Ecto neural progenitor cell (in vitro differentiated cells): ENCODE data around the gene LSM7.
"Not testable (repeated sequence)": the region's sequence is repeated elsewhere in the genome, so short reads cannot be mapped to it uniquely, and the experiment has no call there.

ENCODE experiments used
- DNase-seq: peaks from one replicate; pipeline ENCODE4 v3.0.0-alpha.2; 2018; ENCODE audit warnings: low spot score

The LSM7 gene

DNA sequence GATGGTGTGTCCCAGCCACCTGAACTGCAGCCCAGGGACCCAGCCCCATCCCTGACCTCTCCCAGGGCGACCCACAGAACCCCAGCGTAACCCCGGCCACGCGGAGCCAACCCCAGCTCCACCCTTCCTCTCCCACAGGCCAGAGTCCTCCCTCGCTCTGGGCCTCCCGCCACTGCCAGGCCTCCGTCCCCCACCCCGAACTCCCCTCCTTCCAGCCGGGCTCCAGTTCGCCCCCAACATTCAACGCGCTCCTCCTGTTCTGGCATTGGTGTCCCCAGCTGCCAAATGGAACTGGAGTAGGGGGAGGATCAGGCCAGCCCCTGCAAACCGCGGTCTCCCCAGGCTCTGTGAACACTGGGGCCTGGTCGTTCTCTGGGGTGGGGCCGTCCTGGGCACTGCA lies 27.9 kb downstream of the LSM7 start:
- no peak for DNase-seq

DNA sequence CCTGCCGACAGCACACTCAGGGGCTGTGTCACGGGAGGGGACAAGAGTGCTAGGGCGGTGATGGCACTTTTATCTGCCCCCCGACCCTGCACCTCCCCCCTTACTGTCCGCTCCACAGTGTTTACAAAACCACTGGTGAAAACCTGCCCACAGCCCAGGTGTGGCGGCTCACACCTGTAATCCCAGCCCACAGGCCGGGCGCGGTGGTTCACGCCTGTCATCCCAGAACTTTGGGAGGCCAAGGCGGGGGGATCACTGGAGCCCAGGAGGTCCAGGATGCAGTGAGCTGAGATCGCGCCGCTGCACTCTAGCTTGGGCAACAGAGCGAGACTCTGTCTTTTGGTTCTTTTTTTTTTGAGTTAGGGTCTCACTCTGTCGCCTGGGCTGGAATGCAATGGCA lies 32.2 kb downstream of the LSM7 start:
- DNase-seq = no peak

DNA sequence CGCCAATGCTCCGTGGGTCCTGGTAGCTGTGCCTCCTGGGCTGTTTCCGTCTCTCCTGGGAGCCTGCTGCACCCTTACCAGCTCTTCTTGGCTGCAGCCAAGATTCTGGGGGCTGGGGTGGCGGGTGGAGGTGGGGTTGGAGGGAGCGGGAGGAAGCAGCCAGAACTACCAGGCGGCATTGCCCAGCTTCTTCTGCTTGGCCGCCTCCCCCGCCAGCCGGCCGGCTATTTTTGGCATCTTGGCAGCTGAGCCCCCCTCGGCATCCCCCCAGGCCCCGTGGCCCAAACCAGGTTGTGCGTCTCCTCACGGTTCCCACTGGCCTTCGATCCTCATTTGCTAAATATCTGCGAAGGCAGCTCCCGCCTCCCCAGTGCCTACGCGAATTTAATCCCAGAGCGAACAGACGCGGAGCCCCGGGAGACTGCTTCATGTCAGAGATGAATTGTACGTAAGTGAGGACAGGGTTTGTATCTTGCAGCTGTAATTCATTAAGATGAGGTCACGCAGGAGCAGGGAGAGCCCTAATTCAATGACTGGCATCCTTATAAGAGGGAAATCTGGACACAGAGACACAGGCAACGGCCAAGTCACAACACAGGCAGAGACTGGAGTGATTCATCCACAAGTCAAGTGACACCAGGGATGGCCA lies 33.6 kb downstream of the LSM7 start:
- no peak for DNase-seq

DNA sequence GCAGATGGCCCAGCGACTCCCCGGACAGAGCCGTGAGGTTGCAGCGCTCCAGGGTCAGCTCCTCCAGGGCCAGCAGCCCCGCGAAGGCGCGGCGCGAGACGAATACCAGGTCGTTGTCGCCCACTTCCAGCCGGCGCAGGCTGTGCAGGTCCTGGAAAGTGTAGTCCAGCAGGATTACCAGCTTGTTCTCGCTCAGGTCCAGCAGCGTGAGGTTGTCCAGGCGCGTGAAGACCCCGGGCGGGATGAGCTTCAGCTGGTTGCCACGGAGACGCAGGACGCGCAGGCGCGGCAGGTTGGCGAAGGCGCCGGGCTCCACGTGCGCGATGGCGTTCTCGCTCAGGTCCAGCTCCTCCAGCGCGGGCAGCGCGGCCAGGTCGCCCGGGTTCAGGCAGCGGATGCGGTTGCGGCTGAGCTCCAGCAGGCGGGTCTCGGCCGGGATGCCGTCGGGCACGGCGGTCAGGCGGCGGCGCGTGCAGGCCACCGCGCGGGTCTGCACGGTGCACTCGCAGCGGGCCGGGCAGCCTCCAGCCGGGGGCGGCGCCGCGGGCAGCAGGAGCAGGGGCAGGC lies 37.1 kb downstream of the LSM7 start:
- DNase-seq = peak; percentile 89

DNA sequence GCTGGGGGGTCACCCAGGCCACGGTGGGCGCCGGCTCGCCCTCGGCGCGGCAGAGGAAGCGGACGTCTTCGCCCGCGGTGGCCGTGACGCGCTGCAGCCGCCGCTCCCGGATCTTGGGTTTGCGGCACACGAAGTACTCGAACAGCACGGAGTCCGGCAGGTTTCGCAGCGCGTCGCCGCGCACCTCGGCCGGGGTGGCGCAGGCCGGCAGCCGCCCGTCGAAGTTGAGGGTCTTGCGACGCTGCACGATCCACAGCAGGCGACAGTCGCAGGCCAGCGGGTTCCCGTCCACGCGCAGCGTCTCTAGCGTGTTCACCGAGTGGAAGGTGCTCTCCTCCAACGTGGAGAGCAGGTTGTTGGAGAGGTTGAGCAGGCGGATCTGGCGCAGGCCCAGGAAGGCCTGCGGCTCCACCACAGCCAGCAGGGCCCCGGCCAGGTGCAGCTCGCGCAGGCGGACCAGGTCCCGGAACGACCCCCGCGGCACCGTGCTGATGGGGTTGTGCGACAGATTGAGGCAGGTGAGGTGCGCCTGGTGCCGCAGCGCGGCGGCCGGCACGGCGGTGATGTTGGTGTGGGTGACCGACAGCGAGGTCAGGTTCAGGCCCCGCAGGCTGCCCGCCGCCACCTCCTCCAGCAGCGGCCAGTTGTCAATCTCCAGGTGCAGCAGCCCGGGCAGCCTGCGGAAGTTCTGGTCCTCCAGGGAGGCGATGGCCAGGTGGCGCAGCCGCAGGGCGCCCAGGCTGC lies 37.8 kb downstream of the LSM7 start:
- no peak for DNase-seq

DNA sequence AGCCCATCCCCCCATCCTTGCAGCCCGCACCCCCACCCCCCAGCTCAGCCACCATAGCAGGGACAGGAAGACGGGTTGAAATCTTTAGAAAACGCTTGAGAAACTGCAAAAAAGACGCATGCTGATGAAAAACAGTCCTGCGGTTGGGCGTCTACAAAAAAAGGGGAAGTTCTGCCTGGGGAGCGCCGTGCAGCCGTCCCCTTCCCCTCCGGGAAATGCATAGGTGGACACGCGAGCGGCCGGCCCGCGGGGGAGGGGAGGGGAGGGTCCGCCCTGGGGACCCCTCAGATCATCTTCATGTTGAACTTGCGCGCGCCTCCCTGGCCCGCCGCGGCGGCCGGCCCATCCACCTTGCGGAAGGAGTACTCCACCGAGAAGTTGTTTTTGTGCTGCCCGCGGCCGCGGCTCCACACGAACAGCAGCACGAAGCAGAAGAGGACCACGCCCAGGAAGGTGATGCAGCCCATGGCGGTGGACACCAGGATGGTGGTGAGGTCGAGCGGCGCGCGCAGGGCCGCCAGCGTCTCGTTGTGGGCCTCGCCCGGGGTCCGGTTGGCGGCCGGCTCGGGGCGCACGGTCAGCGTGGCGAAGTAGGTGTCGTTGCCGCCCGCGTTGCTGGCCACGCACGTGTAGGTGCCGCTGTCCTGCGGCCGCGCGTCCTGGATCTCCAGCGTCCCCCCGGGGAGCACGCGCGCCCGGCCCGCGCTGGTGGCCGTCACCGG lies 38.5 kb downstream of the LSM7 start:
- DNase-seq = no peak

DNA sequence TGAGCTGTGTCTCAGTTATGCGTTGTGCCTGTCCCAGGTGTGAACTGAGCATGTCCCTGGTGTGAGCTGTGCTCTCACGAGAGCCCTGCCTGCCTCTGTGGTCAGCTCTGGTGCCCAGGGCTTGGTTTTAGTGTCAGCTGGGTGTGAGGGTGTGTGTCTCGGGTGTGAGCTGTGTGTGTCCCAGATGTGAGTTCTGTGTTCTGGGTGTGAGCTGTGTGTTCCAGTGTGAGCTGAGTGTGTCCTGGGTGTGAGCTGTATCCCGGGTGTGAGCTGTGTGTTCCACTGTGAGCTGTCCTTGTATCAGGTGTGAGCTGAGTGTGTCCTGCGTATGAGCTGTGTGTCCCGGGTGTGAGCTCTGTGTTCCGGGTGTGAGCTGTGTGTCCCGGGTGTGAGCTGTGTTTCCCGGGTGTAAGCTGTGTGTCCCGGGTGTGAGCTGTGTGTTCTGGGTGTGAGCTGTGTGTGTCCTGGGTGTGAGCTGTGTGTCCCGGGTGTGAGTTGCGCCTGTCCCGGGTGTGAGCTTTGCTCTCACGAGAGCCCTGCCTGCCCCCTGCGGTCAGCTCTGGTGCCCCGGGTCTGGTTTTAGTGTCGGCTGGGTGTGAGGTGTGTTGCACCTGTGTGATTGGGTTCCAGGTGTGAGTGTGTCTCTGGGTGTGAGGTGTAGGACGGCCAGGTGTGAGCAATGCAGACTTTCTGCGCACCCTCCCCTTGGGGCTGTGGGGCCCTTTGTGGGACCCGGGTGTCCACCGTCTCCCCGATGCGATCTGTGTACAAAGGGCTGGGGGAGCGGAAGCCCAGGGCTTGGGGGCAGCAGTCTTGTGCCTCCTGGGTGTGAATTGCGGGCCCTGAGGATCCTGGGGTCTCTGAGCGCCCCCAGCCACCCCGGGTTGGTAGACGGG lies 39.3 kb downstream of the LSM7 start:
- no peak for DNase-seq

DNA sequence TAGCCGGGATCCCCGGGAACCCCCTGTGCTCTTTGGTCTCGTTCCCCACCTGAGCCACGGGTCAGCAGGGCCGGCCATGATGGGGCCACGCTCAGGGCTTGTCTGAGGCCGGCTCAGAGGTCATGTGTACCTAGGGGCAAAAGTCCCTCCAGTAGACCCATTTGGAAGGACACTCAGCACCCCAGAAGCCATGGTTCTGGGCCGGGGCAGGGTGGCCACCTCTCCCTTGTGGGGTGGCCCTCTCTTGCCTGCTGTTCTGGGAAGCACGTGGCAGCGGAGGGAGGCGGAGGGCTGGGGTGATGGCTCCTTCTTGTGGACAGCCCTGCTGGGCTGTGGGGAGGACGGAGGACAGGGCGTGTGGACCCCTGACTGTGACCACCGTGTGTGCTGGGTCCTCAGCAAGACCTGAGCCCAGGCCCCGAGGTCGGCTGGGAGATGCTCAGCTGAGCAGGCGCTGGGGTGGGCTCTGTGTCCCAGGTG lies 40.0 kb downstream of the LSM7 start:
- no peak for DNase-seq

DNA sequence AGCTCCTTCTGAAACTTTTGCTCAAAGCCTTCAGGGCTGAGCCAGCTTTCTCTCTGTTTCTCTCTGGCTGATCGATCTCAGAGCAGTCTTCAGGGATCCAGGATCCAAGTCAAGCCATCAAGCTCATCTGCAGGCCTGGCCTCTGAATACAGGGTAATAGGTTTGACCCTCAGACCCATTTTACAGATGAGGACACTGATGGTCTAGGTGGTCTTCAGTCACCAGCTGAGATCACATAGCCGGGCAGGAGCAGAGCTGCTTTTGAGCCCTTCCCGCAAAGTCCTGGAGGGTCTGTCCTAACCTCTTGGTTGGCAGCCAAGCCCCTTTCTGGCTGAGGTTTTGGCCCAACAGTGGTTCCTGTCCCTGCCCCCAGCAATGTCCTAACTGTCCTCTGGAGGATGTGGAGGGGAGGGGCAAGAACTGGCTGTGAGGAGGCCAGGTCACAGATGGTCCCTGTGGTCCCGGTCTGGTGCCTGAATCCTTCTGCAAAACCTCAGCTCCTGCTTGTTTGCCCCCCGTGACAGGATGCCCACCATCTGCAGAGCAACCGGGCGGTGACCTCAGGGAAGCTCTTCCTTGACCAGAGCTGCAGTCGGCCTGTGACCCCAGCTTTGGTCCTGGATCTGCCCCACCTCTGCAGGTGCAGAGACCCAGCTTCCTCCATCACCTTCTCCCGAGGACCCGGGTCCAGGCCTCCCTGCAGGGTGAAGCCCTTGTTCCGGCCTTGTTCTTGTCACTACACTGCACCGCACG lies 40.6 kb downstream of the LSM7 start:
- DNase-seq = no peak

DNA sequence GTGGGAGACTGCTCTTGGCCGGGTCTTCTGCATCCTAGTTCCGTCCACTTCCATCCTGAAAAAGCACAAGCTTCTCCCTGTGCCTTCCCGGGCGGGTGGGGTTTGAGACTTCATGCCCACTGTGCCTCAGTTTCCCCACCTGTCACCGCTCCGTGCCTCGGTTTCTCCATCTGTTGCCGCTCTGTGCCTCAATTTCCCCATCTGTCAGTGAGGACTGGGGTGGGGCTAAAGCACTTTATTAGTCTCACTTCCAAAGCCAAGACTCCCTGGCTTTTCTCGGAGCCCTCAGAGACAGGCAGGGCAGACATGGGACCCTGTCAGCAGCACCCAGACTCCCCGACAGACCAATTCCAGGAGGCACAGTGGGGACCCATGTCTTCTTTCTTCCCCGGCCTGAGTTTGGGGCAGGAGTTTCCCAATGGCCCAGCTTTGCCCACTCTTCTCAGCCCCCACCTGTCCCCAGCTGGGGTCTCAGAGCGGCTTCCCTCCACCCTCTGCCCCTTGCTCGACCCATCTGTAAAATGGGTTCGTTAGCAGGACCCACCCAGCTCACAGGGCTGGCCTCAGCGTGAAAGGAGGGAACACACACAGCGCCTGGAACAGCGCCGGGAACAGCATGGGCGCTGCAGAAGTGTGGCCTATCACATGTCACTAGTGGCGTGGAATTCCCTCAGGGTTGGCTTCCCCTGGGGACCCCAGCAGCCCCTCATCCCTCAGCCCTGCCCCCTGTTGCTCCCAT lies 41.8 kb downstream of the LSM7 start:
- DNase-seq = no peak

DNA sequence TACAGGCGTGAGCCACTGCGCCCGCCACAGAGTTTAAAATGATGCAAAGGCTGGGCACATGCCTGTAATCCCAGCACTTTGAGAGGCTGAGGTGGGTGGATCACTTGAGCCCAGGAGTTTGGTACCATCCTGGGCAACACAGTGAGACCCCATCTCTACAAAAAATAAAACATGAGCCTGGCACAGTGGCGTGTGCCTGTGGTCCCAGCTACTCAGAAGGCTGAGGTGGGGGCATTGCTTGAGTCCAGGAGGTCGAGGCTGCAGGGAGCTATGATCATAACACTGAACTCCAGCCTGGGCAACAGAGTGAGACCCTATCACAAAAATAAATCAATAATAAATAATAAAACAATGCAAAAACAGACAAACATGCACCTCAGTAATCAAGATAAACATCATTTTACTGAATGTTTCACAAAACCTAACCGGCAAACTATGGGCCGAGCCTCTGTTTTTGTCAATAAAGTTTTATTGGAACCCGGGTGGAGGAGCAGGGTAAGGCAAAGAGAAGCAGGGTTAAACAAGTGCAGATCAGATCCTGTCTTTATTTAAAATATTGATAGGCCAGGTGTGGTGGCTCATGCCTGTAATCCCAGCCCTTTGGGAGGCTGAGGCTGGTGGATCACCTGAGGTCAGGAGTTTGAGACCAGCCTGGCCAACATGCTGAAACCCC lies 44.4 kb downstream of the LSM7 start:
- no peak for DNase-seq

DNA sequence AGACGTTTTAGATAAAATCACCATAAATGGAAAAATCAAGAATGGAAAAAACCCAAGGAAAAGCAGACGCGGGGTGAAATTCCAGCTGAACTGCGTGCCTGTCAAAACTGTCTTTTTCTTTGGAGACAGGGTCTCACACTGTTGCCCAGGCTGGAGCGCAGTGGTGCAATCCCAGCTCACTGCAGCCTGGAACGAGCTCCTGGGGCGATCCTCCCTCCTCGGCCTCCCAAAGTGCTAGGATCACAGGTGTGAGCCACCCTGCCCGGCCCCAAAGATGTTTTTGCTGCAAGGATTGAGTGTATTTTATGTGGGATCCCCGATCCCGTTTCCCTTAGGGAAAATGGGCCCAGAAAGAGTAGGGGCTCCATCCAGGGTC lies 45.5 kb downstream of the LSM7 start:
- DNase-seq = no peak

DNA sequence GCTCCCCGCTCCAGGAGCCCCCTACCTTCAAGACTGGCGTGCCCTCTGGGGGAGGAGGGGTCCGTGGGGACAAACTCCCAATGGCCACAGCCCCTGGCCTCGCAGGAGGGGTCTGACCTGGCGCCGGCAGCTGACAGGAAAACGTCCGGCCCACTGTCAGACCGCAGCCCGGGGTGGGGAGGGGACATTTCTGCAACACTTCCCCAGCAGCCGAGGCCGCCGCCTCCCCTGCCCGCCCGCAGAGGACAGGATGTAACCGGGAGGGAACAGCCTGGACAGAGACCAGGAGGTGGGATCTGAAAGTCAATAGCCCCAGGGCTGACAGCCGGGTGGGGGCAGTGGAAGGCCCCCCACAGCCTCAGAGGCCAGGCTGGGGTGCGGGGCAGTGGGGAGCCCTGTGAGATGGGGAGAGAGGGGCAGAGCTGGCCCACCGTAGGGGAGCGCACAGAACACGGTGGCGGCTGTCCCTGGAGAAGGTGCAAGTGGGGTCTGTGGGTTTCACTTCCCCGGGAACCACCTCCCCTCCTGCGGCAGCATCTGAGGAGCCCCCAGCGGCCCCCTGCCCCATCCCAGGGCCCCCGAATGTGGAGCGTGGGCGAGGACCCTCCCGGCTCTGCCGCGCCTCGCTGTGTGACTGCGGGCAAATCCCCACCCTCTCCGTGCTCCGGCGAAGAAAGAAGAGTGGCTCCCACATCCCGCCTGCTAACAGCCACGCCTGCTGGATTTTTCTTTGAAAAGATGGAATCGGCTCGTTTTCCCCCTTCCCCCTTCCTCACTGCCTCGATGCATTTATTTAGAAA lies 46.1 kb downstream of the LSM7 start, which contains the start of gene PEAK3:
Gene PEAK3 (minus strand): TSS at position 114 of the 800 bp plus-strand sequence. CDS start 1,244 bp downstream, outside the sequence.
- DNase-seq = peak; percentile 71

DNA sequence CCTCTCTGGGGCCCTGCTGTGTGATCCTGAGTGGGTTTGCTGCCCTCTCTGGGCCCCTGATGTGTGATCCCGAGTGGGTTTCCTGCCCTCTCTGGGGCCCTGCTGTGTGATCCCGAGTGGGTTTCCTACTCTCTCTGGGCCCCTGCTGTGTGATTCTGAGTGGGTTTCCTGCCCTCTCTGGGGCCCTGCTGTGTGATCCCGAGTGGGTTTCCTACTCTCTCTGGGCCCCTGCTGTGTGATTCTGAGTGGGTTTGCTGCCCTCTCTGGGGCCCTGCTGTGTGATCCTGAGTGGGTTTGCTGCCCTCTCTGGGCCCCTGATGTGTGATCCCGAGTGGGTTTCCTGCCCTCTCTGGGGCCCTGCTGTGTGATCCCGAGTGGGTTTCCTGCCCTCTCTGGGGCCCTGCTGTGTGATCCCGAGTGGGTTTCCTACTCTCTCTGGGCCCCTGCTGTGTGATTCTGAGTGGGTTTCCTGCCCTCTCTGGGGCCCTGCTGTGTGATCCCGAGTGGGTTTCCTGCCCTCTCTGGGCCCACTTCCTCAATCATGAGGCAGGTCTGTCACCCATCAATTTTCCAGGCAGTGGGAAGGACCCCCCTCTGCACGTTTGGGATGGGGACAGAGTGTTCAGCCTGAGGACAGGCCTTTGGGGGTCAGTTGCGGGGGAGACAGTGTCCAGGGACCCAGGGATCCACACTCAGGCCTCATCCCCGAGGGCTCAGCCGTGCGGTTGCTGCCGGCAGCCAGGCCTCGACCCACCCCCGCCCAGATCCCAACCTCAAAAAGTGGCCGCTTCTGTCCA lies 46.9 kb downstream of the LSM7 start:
- DNase-seq = not testable (repeated sequence)

DNA sequence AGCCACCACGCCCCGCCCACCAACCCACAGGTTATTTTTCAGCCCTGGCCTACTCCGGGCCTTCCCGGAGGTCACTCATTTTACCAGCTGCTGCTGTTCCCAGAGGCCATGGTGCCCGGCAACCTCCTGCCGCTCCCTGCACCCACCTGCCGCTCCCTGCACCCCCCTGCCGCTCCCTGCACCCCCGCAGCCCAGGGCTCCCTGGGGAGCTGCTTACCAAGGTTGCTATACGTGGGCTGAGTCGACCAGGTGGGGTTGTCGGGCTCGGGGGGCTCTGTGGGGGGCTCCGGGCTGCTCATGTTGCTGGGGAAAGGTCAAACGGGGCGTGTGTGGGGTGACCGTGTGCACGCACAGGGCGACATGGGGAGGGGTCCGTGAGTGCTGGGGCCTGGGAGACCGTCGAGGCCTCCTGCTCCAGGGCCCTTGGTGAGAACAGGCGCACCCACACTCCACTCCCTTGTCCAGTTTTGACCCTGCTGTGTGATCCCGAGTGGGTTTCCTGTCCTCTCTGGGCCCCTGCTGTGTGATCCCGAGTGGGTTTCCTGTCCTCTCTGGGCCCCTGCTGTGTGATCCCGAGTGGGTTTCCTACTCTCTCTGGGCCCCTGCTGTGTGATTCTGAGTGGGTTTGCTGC lies 47.6 kb downstream of the LSM7 start:
- no peak for DNase-seq

DNA sequence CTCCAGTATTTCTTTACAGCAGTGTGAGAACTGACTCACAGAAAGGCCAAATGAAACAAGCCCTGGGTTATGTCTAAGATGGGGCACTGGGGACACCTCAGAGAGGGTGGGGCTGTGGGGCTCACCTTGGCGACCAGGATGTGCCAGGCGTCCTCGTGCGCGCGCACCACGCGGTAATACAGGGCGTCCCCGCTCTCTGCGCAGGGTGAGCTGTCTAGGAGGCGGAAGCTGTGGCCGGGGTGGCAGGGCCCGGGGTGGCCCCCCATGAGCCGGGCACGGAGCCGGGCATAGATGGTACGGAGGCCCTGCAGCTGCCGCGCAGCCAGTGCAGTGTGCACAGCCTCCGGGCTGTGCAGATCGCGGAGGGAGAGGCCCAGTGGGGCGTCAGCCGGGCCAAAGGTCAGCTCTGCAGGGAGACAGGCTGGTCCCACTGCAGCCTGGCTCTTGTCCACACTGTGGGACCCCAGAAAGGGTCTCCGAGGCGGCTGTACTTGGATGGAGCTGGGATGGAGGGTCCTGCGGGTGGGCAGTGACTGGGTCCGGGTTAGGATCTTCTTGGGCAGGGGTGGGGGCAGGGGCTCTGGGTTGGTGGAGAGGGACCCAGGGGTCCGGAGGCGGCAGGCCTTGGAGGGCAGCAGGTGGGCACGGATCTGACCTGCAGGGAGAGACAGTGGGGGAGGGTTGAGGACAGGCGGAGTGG lies 49.8 kb downstream of the LSM7 start:
- no peak for DNase-seq

DNA sequence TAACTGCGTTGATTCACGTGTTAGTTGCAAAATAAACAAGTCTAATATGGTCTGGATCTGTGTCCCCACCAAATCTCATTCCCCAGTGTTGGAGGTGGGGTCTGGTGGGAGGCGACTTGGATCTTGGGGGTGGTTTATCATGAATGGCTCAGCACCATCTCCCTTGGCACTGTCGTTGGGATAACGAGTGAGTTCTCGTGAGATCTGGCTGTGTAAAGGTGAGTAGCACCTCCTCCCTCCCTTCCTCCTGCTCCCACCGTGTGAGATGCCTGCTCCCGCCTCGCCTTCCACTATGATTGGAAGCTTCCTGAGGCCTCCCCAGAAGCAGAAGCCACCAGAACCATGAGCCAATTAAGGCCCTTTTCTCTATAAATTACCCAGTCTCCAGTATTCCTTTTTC lies 51.2 kb downstream of the LSM7 start:
- DNase-seq = no peak
